ENCODE data around the gene SEC14L5.

Gene SEC14L5

GRCh38 chr16:5016967-5017677 is 59.0 kb downstream of the SEC14L5 start:
- Histone ChIP-seq H3K4me1 (ENCODE audit: low read length) (no peaks in the 10 kb centered on the region), H3K4me2 (ENCODE audit: low read depth, low read length) (no peak overlapping the region), H3K9ac (ENCODE audit: low read length) (no peak overlapping the region), H3K9me2 (replicated peaks; ENCODE audit: insufficient read depth, low read length) (no peaks in the 10 kb centered on the region), H3K79me2 (ENCODE audit: low read length) (no peaks in the 10 kb centered on the region), H3K27me3 (replicated peaks; ENCODE audit: insufficient read depth, low read length) (peaks cover 69% of the 10 kb centered on the region), H2AFZ (ENCODE audit: low read length) (no peak overlapping the region), H3F3A (ENCODE audit: insufficient read depth, low read length) (no peaks in the 10 kb centered on the region), H4K20me1 (ENCODE audit: insufficient read depth, low read length) (no peaks in the 10 kb centered on the region), H3K9me3 (replicated peaks; ENCODE audit: insufficient read depth, low read length) (no peaks in the 10 kb centered on the region), H3K4me3 (ENCODE audit: low read length) (no peak overlapping the region), H3K36me3 (replicated peaks; ENCODE audit: insufficient read depth, low read length) (no peaks in the 10 kb centered on the region), H3K27ac (ENCODE audit: low read length) (no peak overlapping the region)
- no peak for TF ChIP-seq EZH2phosphoT487 (IDR thresholded peaks at IDR 0.05; ENCODE audit: low read length)
- no peak for TF ChIP-seq EZH2 (optimal IDR thresholded peaks at IDR 0.05; ENCODE audit: low read depth, low read length)
- TF ChIP-seq CTCF (IDR thresholded peaks at IDR 0.05; ENCODE audit: low read length) = no peak
- DNase-seq = no peak

GRCh38 chr16:5017678-5017969 is 59.5 kb downstream of the SEC14L5 start:
- Histone ChIP-seq H3K9me2 (replicated peaks; ENCODE audit: insufficient read depth, low read length) (no peaks in the 10 kb centered on the region), H3K4me1 (ENCODE audit: low read length) (no peaks in the 10 kb centered on the region), H3K27me3 (replicated peaks; ENCODE audit: insufficient read depth, low read length) (peaks cover 71% of the 10 kb centered on the region), H2AFZ (ENCODE audit: low read length) (no peak overlapping the region), H3K4me3 (ENCODE audit: low read length) (no peak overlapping the region), H3K4me2 (ENCODE audit: low read depth, low read length) (no peak overlapping the region), H3F3A (ENCODE audit: insufficient read depth, low read length) (no peaks in the 10 kb centered on the region), H3K27ac (ENCODE audit: low read length) (no peak overlapping the region), H3K9me3 (replicated peaks; ENCODE audit: insufficient read depth, low read length) (no peaks in the 10 kb centered on the region), H3K9ac (ENCODE audit: low read length) (no peak overlapping the region), H4K20me1 (ENCODE audit: insufficient read depth, low read length) (no peaks in the 10 kb centered on the region), H3K36me3 (replicated peaks; ENCODE audit: insufficient read depth, low read length) (no peaks in the 10 kb centered on the region), H3K79me2 (ENCODE audit: low read length) (no peaks in the 10 kb centered on the region)
- DNase-seq = no peak
- no peak for TF ChIP-seq EZH2 (optimal IDR thresholded peaks at IDR 0.05; ENCODE audit: low read depth, low read length)
- TF ChIP-seq EZH2phosphoT487 (IDR thresholded peaks at IDR 0.05; ENCODE audit: low read length) = no peak
- TF ChIP-seq CTCF (IDR thresholded peaks at IDR 0.05; ENCODE audit: low read length) = no peak

- Histone ChIP-seq H2AFZ (ENCODE audit: low read length) (no peak overlapping the region), H3F3A (ENCODE audit: insufficient read depth, low read length) (no peaks in the 10 kb centered on the region), H3K4me3 (ENCODE audit: low read length) (no peak overlapping the region), H3K27ac (ENCODE audit: low read length) (no peak overlapping the region), H3K4me1 (ENCODE audit: low read length) (no peaks in the 10 kb centered on the region), H3K4me2 (ENCODE audit: low read depth, low read length) (no peak overlapping the region), H3K27me3 (replicated peaks; ENCODE audit: insufficient read depth, low read length) (peaks cover 82% of the 10 kb centered on the region), H3K9ac (ENCODE audit: low read length) (no peak overlapping the region), H3K9me3 (replicated peaks; ENCODE audit: insufficient read depth, low read length) (no peaks in the 10 kb centered on the region), H3K36me3 (replicated peaks; ENCODE audit: insufficient read depth, low read length) (no peaks in the 10 kb centered on the region), H3K9me2 (replicated peaks; ENCODE audit: insufficient read depth, low read length) (no peaks in the 10 kb centered on the region), H3K79me2 (ENCODE audit: low read length) (no peaks in the 10 kb centered on the region), H4K20me1 (ENCODE audit: insufficient read depth, low read length) (no peaks in the 10 kb centered on the region)
- no peak for DNase-seq
- no peak for TF ChIP-seq EZH2phosphoT487 (IDR thresholded peaks at IDR 0.05; ENCODE audit: low read length)
- no peak for TF ChIP-seq CTCF (IDR thresholded peaks at IDR 0.05; ENCODE audit: low read length)
- TF ChIP-seq EZH2 (optimal IDR thresholded peaks at IDR 0.05; ENCODE audit: low read depth, low read length) = no peak
These were observed 60.7 kb downstream of the SEC14L5 start for GRCh38 chr16:5018793-5019192.

Data from MM.1S (cell line).